Measurements from ENCODE around the gene PXK.
A peak's percentile ranks its signal among the peaks of the same experiment; 100 is the strongest.

The PXK gene

GRCh38 chr3:58470363-58471024 lies 137.8 kb downstream of the PXK start:
- no peak for DNase-seq

GRCh38 chr3:58471025-58471887 lies 138.6 kb downstream of the PXK start:
- peak; percentile 91 for DNase-seq

- no peak for DNase-seq
Observed at GRCh38 chr3:58473275-58473674, 140.6 kb downstream of the PXK start.

- no peak for DNase-seq
Observed at GRCh38 chr3:58474348-58474911, 141.7 kb downstream of the PXK start.

- no peak for DNase-seq
Observed at GRCh38 chr3:58474967-58475578, 142.4 kb downstream of the PXK start.

Data from HCEC 1CT (cell line).